Hepatocyte (in vitro differentiated cells): ENCODE measurements around the gene FITM1. TPM values are rescaled to one million over a fixed set of nuclear protein-coding genes. Genes with fewer than 3 reads are reported as not detected.
A peak's percentile ranks its signal among the peaks of the same experiment; 100 is the strongest.

Source experiments
- DNase-seq: peaks from one replicate; pipeline ENCODE4 v3.0.0-alpha.2; 2016; ENCODE audit warnings: low spot score
- H2AFZ ChIP-seq: fragments of 200-600 bp; sonication (generic); 2 replicates; pipeline ENCODE4 v1.6.0; 2016; ENCODE audit warnings: antibody characterized with exemption, mild to moderate bottlenecking
- H3K27ac ChIP-seq: fragments of 200-600 bp; sonication (generic); 2 replicates; pipeline ENCODE4 v1.5.1; 2016; ENCODE audit warnings: mild to moderate bottlenecking
- H3K27me3 ChIP-seq: fragments of 200-600 bp; sonication (generic); 2 replicates; pipeline ENCODE4 v1.6.1; 2016
- H3K36me3 ChIP-seq: fragments of 200-600 bp; sonication (generic); replicated peaks from 2 replicates; pipeline ENCODE4 v1.5.1; 2016; ENCODE audit warnings: low read depth; ENCODE audit not compliant: insufficient read depth
- H3K4me1 ChIP-seq: fragments of 200-600 bp; sonication (generic); 2 replicates; pipeline ENCODE4 v1.5.1; 2016; ENCODE audit warnings: mild to moderate bottlenecking, moderate library complexity; ENCODE audit not compliant: insufficient read depth
- H3K4me2 ChIP-seq: fragments of 200-600 bp; sonication (generic); 2 replicates; pipeline ENCODE4 v1.6.0; 2016
- H3K4me3 ChIP-seq: fragments of 200-600 bp; sonication (generic); 2 replicates; pipeline ENCODE4 v1.5.1; 2016; ENCODE audit warnings: mild to moderate bottlenecking
- H3K79me2 ChIP-seq: fragments of 200-600 bp; sonication (generic); 2 replicates; pipeline ENCODE4 v1.6.0; 2017; ENCODE audit warnings: mild to moderate bottlenecking
- H3K9me2 ChIP-seq: fragments of 200-600 bp; sonication (generic); replicated peaks from 2 replicates; pipeline ENCODE4 v1.6.0; 2017; ENCODE audit warnings: mild to moderate bottlenecking; ENCODE audit not compliant: insufficient read depth
- H3K9me3 ChIP-seq: fragments of 200-600 bp; sonication (generic); 2 replicates; pipeline ENCODE4 v1.5.1; 2016; ENCODE audit warnings: low read depth, mild to moderate bottlenecking
- H4K20me1 ChIP-seq: fragments of 200-600 bp; sonication (generic); 2 replicates; pipeline ENCODE4 v1.6.0; 2016; ENCODE audit warnings: mild to moderate bottlenecking; ENCODE audit not compliant: insufficient read depth, poor library complexity, severe bottlenecking
- CTCF ChIP-seq: fragments of 200-600 bp; sonication (generic); IDR thresholded peaks from 2 replicates; pipeline ENCODE4 v1.5.1; 2016; ENCODE audit warnings: antibody characterized with exemption, mild to moderate bottlenecking; ENCODE audit not compliant: poor library complexity
- EZH2 ChIP-seq: fragments of 200-600 bp; sonication (generic); IDR thresholded peaks from 2 replicates; pipeline ENCODE4 v1.6.1; 2016; ENCODE audit warnings: antibody characterized with exemption, mild to moderate bottlenecking, borderline replicate concordance
- EZH2phosphoT487 ChIP-seq: fragments of 200-600 bp; sonication (generic); IDR thresholded peaks from one replicate; pipeline ENCODE4 v1.6.1; 2018; ENCODE audit warnings: antibody characterized with exemption, mild to moderate bottlenecking, low read depth, moderate library complexity; ENCODE audit not compliant: unreplicated experiment, severe bottlenecking
- WGBS: methylation state at CpG from one replicate; pipeline ENCODE4 v1.1.6; 2016; ENCODE audit warnings: low lambda C conversion rate; ENCODE audit errors: missing lambda C conversion rate; 5-methylcytosine and 5-hydroxymethylcytosine counted together
- polyA plus RNA-seq: library from polyadenylated mRNA; unstranded; fragments of >200 nt; fragmentation: Nextera tagmentation; extraction: Ambion mirVana; gene quantifications from 2 replicates; pipeline ENCODE4 v1.2.1, GENCODE V29; 2016
- total RNA-seq: library from RNA; depleted of rRNA; stranded (reverse); fragments of >200 nt; gene quantifications from 2 replicates; pipeline ENCODE4 v1.2.3, GENCODE V29; 2014

The FITM1 gene, protein sequence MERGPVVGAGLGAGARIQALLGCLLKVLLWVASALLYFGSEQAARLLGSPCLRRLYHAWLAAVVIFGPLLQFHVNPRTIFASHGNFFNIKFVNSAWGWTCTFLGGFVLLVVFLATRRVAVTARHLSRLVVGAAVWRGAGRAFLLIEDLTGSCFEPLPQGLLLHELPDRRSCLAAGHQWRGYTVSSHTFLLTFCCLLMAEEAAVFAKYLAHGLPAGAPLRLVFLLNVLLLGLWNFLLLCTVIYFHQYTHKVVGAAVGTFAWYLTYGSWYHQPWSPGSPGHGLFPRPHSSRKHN
- total RNA-seq (0.24 and 1.0 TPM in 2 replicates), polyA plus RNA-seq (0.62 and 2.2 TPM in 2 replicates)

DNA sequence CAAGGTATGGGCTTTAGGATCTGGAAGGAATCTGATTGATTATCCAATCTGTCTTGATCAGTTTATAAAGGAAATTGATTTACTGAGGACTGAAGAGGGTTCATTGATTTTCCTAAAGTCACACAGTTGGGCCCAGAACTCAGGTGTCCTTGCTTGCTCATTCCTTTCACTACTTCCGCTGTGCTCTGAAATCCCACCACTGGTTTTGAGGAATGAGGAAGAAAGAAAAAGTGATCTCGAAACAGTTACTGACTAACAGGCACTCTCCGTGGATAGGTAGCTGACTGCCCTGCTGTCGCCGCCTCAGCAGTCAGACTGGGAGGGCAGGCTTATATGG, at the start of gene FITM1:
FITM1 (plus strand) TSS at position 280 of the 337 bp plus-strand sequence. CDS start 905 bp downstream, outside the sequence.
- DNase-seq: no peak
- Histone ChIP-seq H3K4me2 (no peak within 1 kb of the TSS), H3K9me2 (no peaks in the 10 kb centered on the region), H3K27me3 (no peaks in the 10 kb centered on the region), H4K20me1 (no peaks in the 10 kb centered on the region), H3K27ac (no peak within 1 kb of the TSS), H3K4me3 (no peak within 1 kb of the TSS), H3K79me2 (no peaks in the 10 kb centered on the region), H3K4me1 (no peaks in the 10 kb centered on the region), H2AFZ (no peak within 1 kb of the TSS), H3K9me3 (no peaks in the 10 kb centered on the region), H3K36me3 (no peaks in the 10 kb centered on the region)
- WGBS: 81% methylated on average over 5 of the region's 5 CpGs
- TF ChIP-seq EZH2: no peak
- TF ChIP-seq CTCF: no peak
- no peak for TF ChIP-seq EZH2phosphoT487

DNA sequence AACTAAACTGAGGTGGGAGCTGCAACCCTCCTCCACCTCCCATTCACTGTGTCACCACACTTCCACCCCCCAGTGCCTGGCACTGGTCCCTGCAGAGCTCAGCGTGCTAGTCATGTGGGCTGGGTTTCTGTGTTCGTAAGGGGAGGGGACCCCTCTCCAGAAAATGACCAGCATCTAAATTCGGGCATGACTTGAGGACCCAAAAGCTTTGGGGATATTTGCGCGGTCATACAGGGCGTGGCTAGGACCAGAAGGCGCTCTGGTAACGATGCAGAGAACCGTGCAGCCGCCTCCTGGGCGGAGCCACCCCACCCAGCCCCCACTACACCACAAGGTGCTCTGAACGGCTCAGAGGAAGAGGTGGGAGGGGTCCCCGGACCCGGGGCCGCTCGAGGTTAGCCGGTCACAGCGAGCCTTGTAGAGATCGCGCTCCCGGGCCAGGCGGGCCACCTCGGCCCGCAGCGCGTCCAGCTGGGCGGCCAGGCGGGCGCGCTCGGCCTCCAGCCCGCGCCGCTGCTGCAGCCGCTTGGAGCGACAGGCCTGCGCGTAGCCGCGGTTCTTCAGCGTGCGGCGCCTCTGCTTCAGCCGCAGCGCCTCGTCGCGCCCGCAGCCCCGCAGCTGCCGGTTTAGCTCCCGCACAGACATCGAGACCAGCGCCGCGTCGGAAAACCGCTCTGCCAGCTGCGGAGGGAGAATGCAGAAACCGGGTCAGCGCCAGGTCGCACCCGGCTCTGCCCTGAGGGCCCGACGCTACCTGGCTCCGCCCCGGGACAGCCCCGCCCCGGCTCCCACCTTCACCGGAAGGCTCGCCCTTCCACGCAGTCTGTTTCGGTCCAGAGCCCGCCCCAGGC, 49.3 kb upstream of the FITM1 start:
- DNase-seq: peak; percentile 67
- Histone ChIP-seq H3K36me3 (no peaks in the 10 kb centered on the region), H3K79me2 (no peaks in the 10 kb centered on the region), H3K27ac (no peak overlapping the region), H2AFZ (peak overlapping the region; percentile 60), H3K4me2 (peak overlapping the region; percentile 88), H3K9me3 (no peaks in the 10 kb centered on the region), H3K4me3 (peak overlapping the region; percentile 50), H3K4me1 (peaks cover 3% of the 10 kb centered on the region), H3K9me2 (no peaks in the 10 kb centered on the region), H4K20me1 (no peaks in the 10 kb centered on the region), H3K27me3 (peaks cover 4% of the 10 kb centered on the region)
- no peak for TF ChIP-seq CTCF
- TF ChIP-seq EZH2phosphoT487: no peak
- TF ChIP-seq EZH2: no peak
- under 1% methylated on average over 56 of the region's 74 CpGs for WGBS

DNA sequence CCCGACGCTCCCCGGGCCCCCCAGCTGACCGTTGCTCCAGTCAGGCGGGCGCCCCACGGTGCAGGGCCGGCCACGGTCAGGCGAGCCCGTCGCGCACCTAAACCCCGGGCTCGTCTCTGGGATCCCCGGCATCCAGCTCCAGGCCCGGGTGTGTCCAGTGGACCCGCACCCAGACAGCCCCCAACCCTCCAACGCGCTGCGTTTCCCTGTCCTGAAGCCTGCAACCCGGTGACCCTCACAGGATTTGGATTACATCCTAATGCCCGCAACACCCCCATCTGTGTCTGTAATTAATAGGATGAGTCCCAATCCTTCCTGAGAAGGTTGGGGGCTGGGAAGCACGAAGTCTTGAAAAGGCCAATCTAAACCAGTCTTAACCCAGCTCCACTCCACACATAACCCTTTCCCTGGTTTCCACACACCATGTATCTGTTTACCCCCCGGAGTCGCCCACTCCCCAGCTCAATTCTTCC, 48.7 kb upstream of the FITM1 start:
- no peak for TF ChIP-seq EZH2
- Histone ChIP-seq H2AFZ (peak overlapping the region; percentile 60), H3K36me3 (no peaks in the 10 kb centered on the region), H3K9me3 (no peaks in the 10 kb centered on the region), H3K4me3 (peak overlapping the region; percentile 50), H3K9me2 (no peaks in the 10 kb centered on the region), H3K4me1 (peaks cover 3% of the 10 kb centered on the region), H3K79me2 (no peaks in the 10 kb centered on the region), H3K4me2 (peak overlapping the region; percentile 88), H4K20me1 (no peaks in the 10 kb centered on the region), H3K27me3 (peaks cover 4% of the 10 kb centered on the region), H3K27ac (no peak overlapping the region)
- DNase-seq: no peak
- WGBS: 26% methylated on average over 18 of the region's 26 CpGs
